GM21390 (cell line): ENCODE data around the gene BOD1L1.

Source experiments
- ATAC-seq: cut with Tn5 transposase; IDR thresholded peaks from one replicate; pipeline ENCODE4 v1.9.1; 2021; ENCODE audit not compliant: unreplicated experiment

The BOD1L1 gene

GRCh38 chr4:13627606-13628311 is at the start of gene BOD1L1:
Gene BOD1L1, minus strand, starts transcription at chr4:13627725. Its CDS starts 138 bp downstream, at chr4:13627587.
- peak; percentile 93 for ATAC-seq

- no peak for ATAC-seq
Measured at GRCh38 chr4:13674971-13675370, 47.4 kb upstream of the BOD1L1 start.

GRCh38 chr4:13673167-13673566 is 45.6 kb upstream of the BOD1L1 start:
- no peak for ATAC-seq

- ATAC-seq, result no peak
Measured at GRCh38 chr4:13670456-13671160, 43.1 kb upstream of the BOD1L1 start.

GRCh38 chr4:13665701-13666660 is 38.5 kb upstream of the BOD1L1 start:
- ATAC-seq, result no peak

GRCh38 chr4:13659341-13660070 is 32.0 kb upstream of the BOD1L1 start:
- ATAC-seq, result no peak

- ATAC-seq, result no peak
Measured at GRCh38 chr4:13656569-13657405, 29.3 kb upstream of the BOD1L1 start.

- peak; percentile 92 for ATAC-seq
Measured at GRCh38 chr4:13654162-13654797, 26.8 kb upstream of the BOD1L1 start.

- no peak for ATAC-seq
Measured at GRCh38 chr4:13653766-13654161, 26.2 kb upstream of the BOD1L1 start.

GRCh38 chr4:13647031-13647430 is 19.5 kb upstream of the BOD1L1 start:
- ATAC-seq, result no peak

GRCh38 chr4:13645075-13645474 is 17.6 kb upstream of the BOD1L1 start:
- ATAC-seq, result no peak

GRCh38 chr4:13642170-13642950 is 14.8 kb upstream of the BOD1L1 start:
- ATAC-seq, result no peak

- no peak for ATAC-seq
Measured at GRCh38 chr4:13641084-13641483, 13.6 kb upstream of the BOD1L1 start.

GRCh38 chr4:13640149-13640940 is 12.8 kb upstream of the BOD1L1 start:
- ATAC-seq, result no peak

- no peak for ATAC-seq
Measured at GRCh38 chr4:13635286-13635799, 7.8 kb upstream of the BOD1L1 start.

GRCh38 chr4:13633671-13634070 is 6.1 kb upstream of the BOD1L1 start:
- no peak for ATAC-seq

GRCh38 chr4:13627178-13627605 is 333 bp downstream of the BOD1L1 start:
- ATAC-seq, result peak; percentile 35
